GM18519 (cell line): Measurements from ENCODE around the gene TEKT5.
"Not testable (repeated sequence)": the region's sequence is repeated elsewhere in the genome, so short reads cannot be mapped to it uniquely, and the experiment has no call there.

Source experiments
- ATAC-seq: cut with Tn5 transposase; IDR thresholded peaks from one replicate; pipeline ENCODE4 v1.9.1; 2021; ENCODE audit warnings: mild to moderate bottlenecking, moderate library complexity; ENCODE audit not compliant: unreplicated experiment, low FRiP score

Gene TEKT5

DNA sequence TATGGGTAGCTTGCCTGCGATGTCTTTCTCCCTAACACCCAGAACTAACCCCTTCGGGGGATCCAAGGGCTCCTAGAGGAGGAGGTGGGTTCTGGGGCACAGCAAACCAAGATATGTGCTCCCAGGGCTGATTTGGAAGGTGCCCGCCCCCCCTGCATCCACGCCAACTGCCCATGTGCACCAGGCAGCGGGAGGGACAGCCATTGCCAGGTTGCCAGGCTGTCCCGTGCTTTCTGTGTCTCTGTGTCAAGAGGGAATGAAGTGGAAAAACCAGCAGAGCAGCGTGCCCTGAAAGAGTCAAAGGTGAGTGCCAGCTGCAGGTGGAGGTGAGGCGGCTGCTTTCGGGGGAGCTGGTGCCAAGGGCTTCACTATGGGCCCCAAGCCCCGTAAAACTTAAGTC lies 6.4 kb downstream of the TEKT5 start:
- ATAC-seq, result no peak

GRCh38 chr16:10685709-10686108 lies 9.0 kb downstream of the TEKT5 start:
- ATAC-seq, result no peak

DNA sequence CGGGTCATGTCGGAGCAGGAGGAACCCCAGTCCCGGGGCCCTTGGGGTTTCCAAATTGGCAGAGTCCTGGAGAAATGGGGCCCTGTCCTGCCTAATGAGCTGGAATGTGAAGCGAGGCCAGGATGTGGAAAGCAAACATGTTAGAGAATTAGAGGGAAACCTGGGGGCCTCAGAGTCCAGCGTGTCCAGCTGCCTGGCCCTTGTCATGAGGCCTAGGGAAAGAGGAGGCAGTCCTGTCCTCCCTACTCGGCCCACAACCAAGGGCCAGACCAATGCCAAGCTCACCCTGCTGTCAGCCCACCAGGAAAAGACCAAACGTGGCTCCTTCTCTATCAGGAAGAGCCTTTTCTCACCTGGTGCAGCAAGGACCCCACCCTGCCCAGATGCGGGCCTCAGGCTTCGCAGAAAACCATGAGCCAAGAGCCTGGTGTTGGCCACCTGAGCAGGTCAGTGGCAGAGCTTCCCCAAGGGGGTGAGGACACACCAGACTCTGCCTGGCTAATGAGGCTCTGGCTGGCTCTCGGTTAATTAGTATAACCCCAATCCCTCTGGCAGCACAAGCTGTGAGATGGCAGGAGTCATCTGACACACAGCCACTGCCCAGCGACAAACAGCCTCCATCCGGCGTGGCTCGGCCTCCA lies 10.1 kb downstream of the TEKT5 start:
- ATAC-seq, result no peak

GRCh38 chr16:10683170-10683569 lies 11.6 kb downstream of the TEKT5 start:
- no peak for ATAC-seq

DNA sequence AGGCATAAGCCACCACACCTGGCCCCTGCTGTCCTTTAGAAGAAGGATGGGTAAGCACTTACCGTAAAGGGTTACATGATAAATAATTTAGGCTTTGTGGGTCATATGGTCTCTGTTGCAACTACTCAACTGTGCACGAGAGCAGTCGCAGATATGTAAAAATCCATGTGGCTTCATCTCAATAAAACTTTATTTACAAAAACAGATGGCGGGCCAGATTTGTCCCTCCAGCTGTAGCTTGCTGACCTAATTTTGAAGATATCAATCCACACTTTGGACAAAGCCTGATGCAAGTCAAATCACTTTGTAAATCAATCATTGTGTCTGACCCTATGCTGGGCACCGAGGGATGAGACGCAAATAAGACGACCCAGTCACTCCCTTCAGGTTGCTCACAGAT lies 12.1 kb downstream of the TEKT5 start:
- ATAC-seq, result no peak

- no peak for ATAC-seq
Observed at GRCh38 chr16:10681310-10682308, 13.1 kb downstream of the TEKT5 start.

DNA sequence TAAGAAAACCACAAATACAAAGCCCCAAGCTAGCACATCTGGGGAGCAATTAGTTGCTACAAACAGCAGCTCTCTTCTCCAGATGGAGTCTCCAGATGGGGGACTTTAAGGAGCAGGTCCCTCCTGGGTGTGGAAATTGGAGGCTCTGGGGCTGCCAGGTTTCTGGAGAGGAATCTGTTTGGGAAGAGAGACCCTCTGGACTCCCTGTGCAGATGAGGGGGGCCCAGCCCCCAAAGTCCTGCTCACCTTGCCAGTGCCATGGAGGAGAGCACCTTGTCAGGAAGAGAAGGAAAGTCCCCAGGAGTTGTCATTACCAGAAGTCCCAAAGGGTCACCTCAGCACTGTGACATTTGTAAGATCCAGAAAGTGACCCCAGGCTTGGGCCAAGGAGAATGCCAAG lies 14.8 kb downstream of the TEKT5 start:
- ATAC-seq, result no peak

GRCh38 chr16:10679441-10679840 lies 15.3 kb downstream of the TEKT5 start:
- ATAC-seq, result not testable (repeated sequence)

DNA sequence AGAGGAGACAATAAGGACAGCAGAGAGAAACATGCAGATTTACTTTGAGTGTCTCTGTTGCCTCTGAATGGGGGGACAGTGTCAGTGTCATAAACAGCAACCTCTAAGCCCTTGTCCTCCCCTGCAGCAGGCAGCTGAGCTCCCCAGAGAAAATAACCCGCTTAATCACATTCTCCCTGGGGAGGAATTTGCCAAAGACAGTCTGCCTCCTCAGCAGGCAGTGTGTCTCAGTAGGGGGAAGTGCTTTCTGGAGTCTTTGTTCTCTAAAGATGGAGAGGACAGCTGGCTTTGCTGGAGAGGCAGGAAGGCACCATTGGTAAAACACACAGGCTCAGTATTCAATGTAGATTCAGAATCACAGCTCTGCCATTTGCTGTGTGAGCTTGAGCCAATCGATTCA lies 16.1 kb downstream of the TEKT5 start:
- no peak for ATAC-seq

- ATAC-seq, result no peak
Observed at GRCh38 chr16:10676284-10676683, 18.4 kb downstream of the TEKT5 start.

DNA sequence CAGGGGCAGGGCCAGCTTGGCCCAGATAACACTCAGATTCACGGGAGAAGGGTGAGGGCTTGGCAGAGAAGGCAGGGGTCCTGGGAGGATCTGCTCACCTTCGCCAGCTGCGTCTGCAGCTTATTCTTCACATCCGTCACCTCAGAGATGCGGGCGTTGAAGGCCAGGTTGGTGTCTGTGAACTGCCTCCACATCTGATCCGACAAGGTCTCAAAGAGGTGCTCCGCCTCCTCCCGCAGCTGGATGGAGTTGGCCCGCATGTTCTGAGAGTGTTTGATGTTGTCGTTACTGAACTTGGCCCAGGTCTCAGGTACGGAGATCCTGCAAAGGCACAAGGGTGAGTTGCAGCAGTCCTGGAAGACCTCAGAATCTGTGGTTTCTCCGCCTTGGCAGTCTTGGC lies 18.9 kb downstream of the TEKT5 start:
- no peak for ATAC-seq

DNA sequence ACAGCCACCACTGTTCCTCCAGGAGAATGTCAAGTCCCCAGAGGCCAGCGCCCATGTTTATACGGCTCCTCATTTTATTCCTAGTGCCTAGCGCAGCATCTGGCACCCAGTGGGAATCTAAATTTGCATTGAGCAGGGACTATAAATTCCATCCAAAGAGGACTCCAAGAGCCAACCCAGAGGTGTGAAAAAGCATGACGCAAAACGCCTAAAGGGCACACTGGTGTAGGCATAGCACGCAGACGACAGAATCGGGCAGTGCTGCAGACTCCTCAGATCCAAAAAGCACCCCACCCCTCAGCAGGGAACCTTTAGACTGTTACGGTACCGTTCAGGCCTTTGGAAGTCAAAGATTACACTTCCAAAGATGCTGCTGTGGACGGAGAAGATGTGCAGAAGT lies 19.5 kb downstream of the TEKT5 start:
- no peak for ATAC-seq

DNA sequence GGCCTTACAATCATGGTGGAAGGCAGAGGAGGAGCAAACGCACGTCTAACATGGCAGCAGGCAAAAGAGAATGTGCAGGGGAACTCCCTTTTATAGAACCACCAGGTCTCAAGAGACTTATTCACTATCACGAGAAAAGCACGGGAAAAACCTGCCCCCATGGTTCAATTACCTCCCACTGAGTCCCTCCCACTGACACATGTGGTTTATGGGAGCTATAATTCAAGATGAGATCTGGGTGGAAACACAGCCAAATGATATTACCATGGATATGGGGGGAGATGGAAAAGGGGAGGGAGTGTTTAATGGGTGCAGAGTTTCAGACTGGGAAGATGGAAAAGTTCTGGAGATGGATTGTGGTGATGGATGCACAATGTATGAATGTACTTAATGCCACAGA lies 23.0 kb downstream of the TEKT5 start:
- ATAC-seq, result no peak

GRCh38 chr16:10669791-10670190 lies 24.9 kb downstream of the TEKT5 start:
- ATAC-seq, result no peak

- no peak for ATAC-seq
Observed at GRCh38 chr16:10668322-10669045, 26.2 kb downstream of the TEKT5 start.

- ATAC-seq, result no peak
Observed at GRCh38 chr16:10667239-10667638, 27.5 kb downstream of the TEKT5 start.

DNA sequence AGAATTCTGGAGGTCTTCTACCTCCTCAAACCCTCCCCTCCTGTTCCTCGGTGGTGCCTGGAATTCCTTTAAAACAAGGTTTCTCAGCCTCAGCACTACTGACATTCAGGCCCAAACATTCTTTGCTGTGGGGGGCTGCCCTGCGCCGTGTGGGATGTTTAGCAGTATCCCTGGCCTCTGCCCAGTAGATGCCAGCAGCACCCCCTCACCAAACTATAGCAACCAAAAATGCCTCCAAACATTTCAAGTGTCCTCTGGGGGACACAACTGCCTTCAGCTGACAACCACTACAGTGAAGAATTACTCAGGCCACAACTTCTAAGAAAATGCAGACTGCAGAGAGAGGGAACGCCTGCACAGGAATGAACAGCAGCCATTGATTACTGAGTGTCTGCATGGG lies 28.4 kb downstream of the TEKT5 start:
- no peak for ATAC-seq

DNA sequence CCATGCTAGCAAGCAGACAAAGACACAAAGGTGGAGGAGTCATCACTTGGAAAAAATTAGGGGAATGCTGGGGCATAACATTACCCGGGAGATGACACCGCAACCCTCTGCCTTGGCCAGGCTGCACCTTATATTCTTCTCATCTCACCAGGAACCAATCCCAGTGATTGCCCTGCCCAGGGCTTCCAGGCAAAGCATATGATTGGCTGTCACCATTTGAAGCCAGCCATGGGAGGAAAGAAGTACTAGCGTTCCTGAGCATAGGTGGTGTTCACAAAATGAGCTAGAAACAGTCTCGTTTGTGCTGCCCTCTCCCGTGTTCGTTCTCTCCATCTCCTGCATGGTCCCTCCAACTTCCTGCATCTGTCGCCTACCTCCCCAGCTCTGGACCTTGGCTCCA lies 29.6 kb downstream of the TEKT5 start:
- ATAC-seq, result no peak

GRCh38 chr16:10664720-10665126 lies 30.0 kb downstream of the TEKT5 start:
- no peak for ATAC-seq

GRCh38 chr16:10663744-10664143 lies 31.0 kb downstream of the TEKT5 start:
- no peak for ATAC-seq

DNA sequence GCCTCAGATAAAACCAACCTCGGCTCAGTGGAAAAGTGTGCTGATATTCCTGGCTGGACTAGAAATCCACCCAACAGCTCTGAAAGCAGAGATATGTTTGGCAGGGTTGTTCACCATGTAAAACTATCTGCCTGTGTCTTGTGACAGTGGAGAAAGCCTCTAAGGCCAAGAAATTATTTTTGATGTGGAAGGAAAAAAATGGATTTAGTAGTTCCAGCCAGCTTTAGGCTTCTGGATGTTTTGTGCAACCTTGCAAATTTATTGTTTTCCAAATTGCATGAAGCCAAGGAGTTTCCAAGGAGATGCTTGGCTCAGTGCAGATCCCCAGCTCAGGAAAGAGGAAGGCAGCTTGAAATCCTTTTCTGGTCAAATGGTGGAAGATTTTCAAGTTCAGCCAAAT lies 31.6 kb downstream of the TEKT5 start:
- no peak for ATAC-seq
